H1 (cell line): ENCODE data around the gene ARHGEF28.
A peak's percentile ranks its signal among the peaks of the same experiment; 100 is the strongest.

Experiments used
- ASH2L ChIP-seq: fragments of 200-600, 300-600 bp; sonication (generic); IDR thresholded peaks from one replicate; pipeline ENCODE4 v1.7.1; 2017; ENCODE audit warnings: low read length
- ATF2 ChIP-seq: IDR thresholded peaks from 2 replicates; pipeline ENCODE4 v1.6.1; 2012; ENCODE audit warnings: low read length, inconsistent platforms
- CTCF ChIP-seq, 3 experiments: IDR thresholded peaks; 1 replicate in 2 of 3; 2 replicates in 1 of 3; pipeline versions ENCODE4 v1.5.1 to v1.6.1; 2011; ENCODE audit warnings: low read length in 3 of 3, mild to moderate bottlenecking in 3 of 3, inconsistent platforms in 2 of 3, low read depth in 1 of 3, moderate library complexity in 1 of 3; ENCODE audit not compliant: insufficient read depth in 1 of 3; ENCODE audit errors: control extremely low read depth in 1 of 3
- EZH2 ChIP-seq: fragments of 200-600 bp; sonication (generic); IDR thresholded peaks from 2 replicates; pipeline ENCODE4 v1.7.1; 2012; ENCODE audit warnings: low read depth, mild to moderate bottlenecking, moderate library complexity, low read length, inconsistent platforms; ENCODE audit not compliant: severe bottlenecking
- FOSL1 ChIP-seq: IDR thresholded peaks from 2 replicates; pipeline ENCODE4 v1.6.1; 2011; ENCODE audit warnings: mild to moderate bottlenecking, low read depth, low read length, moderate library complexity; ENCODE audit not compliant: insufficient read depth
- HDAC2 ChIP-seq, 2 experiments: fragments of 300-600 bp in 1 of 2; sonication (generic) in 1 of 2; IDR thresholded peaks; 2 replicates each; pipeline ENCODE4 v1.6.1; 2011 to 2012; ENCODE audit warnings: low read depth in 2 of 2, low read length in 2 of 2, mild to moderate bottlenecking in 2 of 2, moderate library complexity in 2 of 2, borderline replicate concordance in 1 of 2, inconsistent platforms in 1 of 2
- KDM1A ChIP-seq: fragments of 200-600, 300-600 bp; sonication (generic); IDR thresholded peaks from 2 replicates; pipeline ENCODE4 v1.7.1; 2016; ENCODE audit warnings: mild to moderate bottlenecking, low read length, borderline replicate concordance

- TF ChIP-seq CTCF (IDR thresholded peaks at IDR 0.05; ENCODE audit: control extremely low read depth in 1 of 3, insufficient read depth in 1 of 3, low read depth in 1 of 3, low read length in 3 of 3) (peak; percentile 88 to 96 (median 96)), ASH2L (no peak), HDAC2 (IDR thresholded peaks at IDR 0.05; ENCODE audit: borderline replicate concordance in 1 of 2, low read depth in 2 of 2, low read length in 2 of 2) (no peak), EZH2 (no peak), ATF2 (no peak), KDM1A (no peak), FOSL1 (no peak)
These were observed 166.8 kb downstream of the ARHGEF28 start for GRCh38 chr5:73792687-73793320.
